Activated naive CD4-positive, alpha-beta T cell treated with anti-CD3 and anti-CD28 coated beads, Interleukin-2, amount 10 ng/mL, durations not matched to agents 5 hours and 36 hours (primary cell): Measurements from ENCODE around the gene ZNF440. TPM values are rescaled to one million over a fixed set of nuclear protein-coding genes. Genes with fewer than 3 reads are reported as not detected.

Experiments used
- total RNA-seq, 2 experiments: library from RNA; stranded (reverse); gene quantifications; one replicate each; pipeline ENCODE4 v1.2.3, GENCODE V29; 2021

ZNF440 gene
- 10 to 100 TPM; 15.7 to 16.5 TPM for total RNA-seq

DNA sequence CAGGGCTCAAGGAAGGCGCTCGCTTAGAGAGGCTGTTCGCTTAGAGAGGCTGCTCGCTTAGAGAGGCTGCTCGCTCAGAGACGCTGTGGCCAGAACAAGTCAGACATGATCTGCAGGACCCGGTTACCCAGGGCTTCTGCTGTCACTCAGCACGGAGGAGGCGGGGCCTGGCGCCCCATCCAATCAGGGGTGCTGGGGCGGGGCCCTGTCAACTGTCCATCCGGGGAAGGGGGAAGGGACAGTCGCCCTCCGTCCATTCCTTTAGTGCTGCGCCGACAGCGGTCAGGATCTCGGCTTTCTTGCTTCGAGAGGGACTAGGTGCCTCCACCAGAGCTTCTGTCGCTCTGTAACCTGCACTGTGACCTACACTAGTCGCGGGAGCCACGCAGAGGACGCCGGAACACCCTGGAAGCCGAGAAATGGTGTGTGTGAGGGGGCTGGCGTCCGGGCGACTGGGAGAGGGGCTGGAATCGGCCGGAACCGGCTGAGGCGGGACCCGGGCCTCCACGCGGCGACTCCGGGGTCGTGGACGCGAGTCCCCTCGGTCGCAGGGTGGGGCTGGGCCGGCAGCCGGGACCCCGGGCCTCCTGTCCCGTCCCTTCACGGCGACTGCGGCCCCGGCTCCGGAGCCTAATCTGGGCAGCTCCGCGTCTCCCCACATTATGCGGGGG lies at the start of gene ZNF440:
ZNF440 (plus strand) TSS at position 245 of the 671 bp plus-strand sequence; CDS start at position 420, 175 bp downstream.

DNA sequence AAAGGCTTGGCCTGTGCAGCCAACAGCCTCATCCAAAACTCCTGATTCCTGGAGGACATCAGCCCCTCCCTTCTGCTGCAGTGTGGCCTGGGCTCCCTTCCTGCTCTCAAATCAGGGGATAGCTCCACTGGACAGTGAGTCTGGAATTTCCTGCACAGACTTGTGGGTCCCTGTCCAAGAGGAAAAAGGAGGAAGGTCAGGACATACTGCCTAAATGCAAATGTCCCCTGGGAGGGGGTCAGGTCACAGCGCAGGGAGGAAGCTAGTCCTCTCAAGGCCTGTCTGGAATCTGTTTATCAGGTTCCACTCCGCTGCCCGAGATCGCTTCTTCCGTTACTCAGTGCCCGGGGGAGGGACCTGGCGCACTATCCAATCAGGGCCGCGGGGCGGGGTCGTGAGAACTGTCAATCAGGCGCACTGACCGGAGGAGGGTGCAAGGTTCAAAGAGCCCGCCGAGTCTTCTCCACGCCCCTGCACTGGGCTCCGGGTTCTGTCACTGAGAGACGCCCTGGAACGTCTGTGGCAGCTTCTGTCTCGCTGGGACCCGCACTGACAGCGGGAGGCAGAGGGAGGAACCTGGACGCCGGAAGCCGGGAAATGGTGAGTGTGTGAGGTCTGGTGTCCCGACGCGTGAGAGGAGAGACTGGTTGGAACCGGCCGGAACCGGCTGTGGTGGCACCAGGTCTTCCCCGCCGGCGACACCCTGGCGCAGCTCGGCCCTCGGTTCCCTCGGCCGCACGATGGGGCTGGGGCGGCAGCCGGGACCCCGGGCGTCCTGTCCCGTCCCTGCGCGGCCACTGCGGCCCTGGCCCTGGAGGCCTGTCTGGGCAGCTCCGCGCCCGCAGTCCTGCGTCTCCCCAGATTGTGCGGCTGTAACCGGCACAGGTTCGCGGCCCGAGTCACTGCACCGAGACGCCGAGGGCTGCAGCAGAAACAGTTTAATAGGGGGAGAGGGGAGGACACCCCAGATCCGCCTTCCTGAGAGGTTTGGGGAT lies 47.2 kb upstream of the ZNF440 start, which contains the start of gene ZNF441:
ZNF441 (plus strand) TSS at position 404 of the 995 bp plus-strand sequence; CDS start at position 598, 194 bp downstream.

DNA sequence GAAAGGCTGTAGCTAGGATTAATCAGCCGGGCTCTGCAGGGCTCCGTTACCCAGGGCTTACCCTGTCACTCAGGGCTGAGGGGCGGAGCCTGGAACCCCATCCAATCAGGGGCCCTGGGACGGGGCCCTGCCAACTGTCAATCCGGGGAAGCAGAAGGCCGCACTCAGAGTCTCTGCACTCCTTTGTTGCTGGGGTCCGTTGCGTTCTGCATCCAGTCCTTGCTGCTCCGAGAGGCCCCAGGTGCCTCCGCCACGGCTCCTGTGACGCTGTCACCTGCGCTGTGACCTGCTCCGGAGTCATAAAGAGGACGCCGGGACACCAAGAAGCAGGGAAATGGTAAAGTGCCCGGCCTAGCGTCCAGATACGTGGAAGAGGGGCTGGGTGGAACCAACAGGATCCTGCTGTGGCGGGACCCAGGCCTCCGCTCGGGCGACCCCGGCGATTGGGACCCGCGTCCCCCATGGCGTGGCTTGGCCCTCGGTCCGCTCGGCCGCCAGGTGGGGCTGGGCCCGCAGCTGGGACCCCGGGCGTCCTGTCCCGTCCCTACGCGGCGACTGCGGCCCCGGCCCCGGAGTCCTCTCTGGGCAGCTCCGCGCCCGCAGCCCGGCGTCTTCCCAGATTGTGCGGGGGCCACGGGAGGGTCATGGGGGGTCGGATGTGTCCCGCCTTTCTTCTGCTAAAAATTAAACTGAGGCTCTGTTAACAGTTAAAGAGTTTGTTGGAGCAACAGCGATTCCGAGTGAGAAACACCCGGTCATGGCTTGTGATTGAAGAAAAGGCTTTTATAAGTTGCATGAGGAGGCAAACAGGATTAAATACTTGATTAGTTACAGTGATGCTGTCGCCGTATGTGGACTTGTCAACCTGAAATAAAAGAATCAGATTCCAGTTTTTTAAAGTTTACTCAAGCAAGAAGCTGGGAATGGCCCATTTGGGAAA lies 15.4 kb upstream of the ZNF440 start, which contains the start of gene ZNF491:
ZNF491 (plus strand) TSS at position 133 of the 940 bp plus-strand sequence. CDS start 7,431 bp downstream, outside the sequence.

DNA sequence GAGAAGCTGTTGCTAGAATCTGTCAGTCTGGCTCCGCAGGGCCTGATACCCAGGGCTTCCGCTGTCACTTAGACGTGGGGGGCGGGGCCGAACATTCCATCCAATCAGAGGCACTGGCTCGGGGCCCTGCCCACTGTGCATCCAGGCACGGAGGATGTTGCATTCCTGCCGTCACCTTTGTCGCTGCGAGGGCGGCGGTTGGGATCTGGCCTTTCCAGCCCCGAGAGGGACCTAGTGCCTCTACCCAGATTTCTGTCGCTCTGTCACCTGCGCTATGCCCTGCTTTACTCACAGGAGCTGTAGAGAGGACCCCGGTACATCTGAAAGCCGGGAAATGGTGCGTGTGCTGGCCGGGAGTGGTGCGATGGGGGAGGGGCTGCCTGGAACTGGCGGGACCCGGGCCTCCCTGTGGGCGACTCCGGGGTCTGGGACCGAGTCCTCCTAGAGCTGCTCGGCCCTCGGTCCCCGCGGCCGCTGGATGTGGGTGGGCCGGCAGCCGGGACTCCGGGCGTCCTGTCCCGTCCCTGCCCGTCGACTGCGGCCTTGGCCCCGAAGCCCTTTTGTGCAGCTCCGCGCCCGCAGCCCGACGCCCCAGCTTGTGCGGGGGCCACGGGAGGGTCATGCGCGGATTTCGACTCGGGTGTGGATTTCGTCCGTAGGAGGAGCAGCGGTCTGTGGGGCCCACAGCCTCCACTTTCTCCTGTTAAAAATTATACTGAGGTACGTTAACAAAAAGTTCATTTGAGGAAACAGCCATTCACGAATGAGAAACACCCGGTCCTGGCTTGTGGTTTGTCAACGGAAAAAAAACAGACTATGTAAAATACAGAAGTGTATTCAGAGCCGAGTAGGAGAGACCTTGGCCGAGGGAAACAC lies 34.8 kb downstream of the ZNF440 start, which contains the start of gene ZNF439:
ZNF439 (plus strand) TSS at position 133 of the 876 bp plus-strand sequence; CDS start at position 275, 142 bp downstream.

Other genes with a start within 250 kb of the ZNF440 start
- gene ACP5, start 236.6 kb upstream of the ZNF440 start, total RNA-seq = 10 to 100 TPM; 24.9 to 27.7 TPM
- gene ZNF627, start 216.8 kb upstream of the ZNF440 start, total RNA-seq = 1 to 10 TPM; 5.6 to 5.7 TPM
- gene ZNF823, start 75.3 kb upstream of the ZNF440 start, total RNA-seq = 1 to 10 TPM; 4.8 to 5.2 TPM
- gene ZNF441, start 47.3 kb upstream of the ZNF440 start, total RNA-seq = 1 to 10 TPM; 7.4 TPM
- gene ZNF491, start 15.8 kb upstream of the ZNF440 start, total RNA-seq = 1 to 10 TPM; 1.8 TPM
- 1 to 10 TPM; 7.8 to 9.2 TPM for gene ZNF439, start 34.5 kb downstream of the ZNF440 start, total RNA-seq
- gene ZNF69, start 73.5 kb downstream of the ZNF440 start, total RNA-seq = 1 to 10 TPM; 4.2 to 4.9 TPM
- gene ZNF700, start 110.8 kb downstream of the ZNF440 start, total RNA-seq = 10 to 100 TPM; 21.8 to 22.1 TPM
- gene ZNF763, start 150.8 kb downstream of the ZNF440 start, total RNA-seq = 1 to 10 TPM; 2.7 to 3.4 TPM
- under 1 TPM; 0.39 to 0.43 TPM for gene ZNF433, start 221.4 kb downstream of the ZNF440 start, total RNA-seq
- under 1 TPM; 0.41 to 0.50 TPM for gene ZNF878, start 238.7 kb downstream of the ZNF440 start, total RNA-seq